ENCODE measurements around the gene STARD3NL.

Gene STARD3NL

DNA sequence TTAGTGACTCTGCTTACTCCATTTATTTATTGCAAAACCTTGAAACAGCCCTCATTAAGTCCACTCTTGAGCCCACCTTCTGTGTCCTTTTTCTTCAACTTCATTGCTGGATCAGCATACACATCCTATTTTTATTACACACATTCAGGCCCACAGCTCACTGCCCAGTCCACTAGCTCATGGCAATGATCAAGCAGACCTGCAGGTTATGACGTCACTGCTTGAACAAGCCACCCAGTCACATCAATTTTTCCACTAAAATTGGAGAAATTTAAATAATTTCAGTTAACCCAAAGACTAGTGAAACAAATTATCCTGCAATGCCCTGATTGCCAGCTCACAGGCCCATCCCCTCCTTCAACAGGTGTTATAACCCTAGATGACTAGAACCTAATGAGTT, 16.0 kb upstream of the STARD3NL start:
- ATAC-seq, result no peak
- TF ChIP-seq ZNF565 (CRISPR knock-in tag; conservative IDR thresholded peaks at IDR 0.05; ENCODE audit: low read depth) (no peak), ZNF8 (CRISPR knock-in tag; IDR thresholded peaks at IDR 0.05) (no peak), ZC3H10 (CRISPR knock-in tag; IDR thresholded peaks at IDR 0.05) (no peak), SNAI2 (CRISPR knock-in tag; IDR thresholded peaks at IDR 0.05) (no peak), ZFP3 (CRISPR knock-in tag; IDR thresholded peaks at IDR 0.05) (no peak), ARNTL (CRISPR knock-in tag; IDR thresholded peaks at IDR 0.05; ENCODE audit: borderline replicate concordance, low read depth) (no peak), RARB (CRISPR knock-in tag; IDR thresholded peaks at IDR 0.05) (no peak), GLIS3 (CRISPR knock-in tag; IDR thresholded peaks at IDR 0.05) (no peak), ESRRG (CRISPR knock-in tag; IDR thresholded peaks at IDR 0.05) (no peak), PPARA (CRISPR knock-in tag; IDR thresholded peaks at IDR 0.05; ENCODE audit: borderline replicate concordance) (no peak), ZFP30 (CRISPR knock-in tag; IDR thresholded peaks at IDR 0.05) (no peak), TOX (CRISPR knock-in tag; IDR thresholded peaks at IDR 0.05; ENCODE audit: borderline replicate concordance) (no peak), BACH2 (CRISPR knock-in tag; IDR thresholded peaks at IDR 0.05; ENCODE audit: borderline replicate concordance) (no peak), ZNF70 (CRISPR knock-in tag; IDR thresholded peaks at IDR 0.05) (no peak), TCF4 (CRISPR knock-in tag; IDR thresholded peaks at IDR 0.05; ENCODE audit: borderline replicate concordance) (no peak), ISL1 (CRISPR knock-in tag; IDR thresholded peaks at IDR 0.05) (no peak), CSDC2 (CRISPR knock-in tag; IDR thresholded peaks at IDR 0.05) (no peak)
- TF ChIP-seq, protein P1, sequence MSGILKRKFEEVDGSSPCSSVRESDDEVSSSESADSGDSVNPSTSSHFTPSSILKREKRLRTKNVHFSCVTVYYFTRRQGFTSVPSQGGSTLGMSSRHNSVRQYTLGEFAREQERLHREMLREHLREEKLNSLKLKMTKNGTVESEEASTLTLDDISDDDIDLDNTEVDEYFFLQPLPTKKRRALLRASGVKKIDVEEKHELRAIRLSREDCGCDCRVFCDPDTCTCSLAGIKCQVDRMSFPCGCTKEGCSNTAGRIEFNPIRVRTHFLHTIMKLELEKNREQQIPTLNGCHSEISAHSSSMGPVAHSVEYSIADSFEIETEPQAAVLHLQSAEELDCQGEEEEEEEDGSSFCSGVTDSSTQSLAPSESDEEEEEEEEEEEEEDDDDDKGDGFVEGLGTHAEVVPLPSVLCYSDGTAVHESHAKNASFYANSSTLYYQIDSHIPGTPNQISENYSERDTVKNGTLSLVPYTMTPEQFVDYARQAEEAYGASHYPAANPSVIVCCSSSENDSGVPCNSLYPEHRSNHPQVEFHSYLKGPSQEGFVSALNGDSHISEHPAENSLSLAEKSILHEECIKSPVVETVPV (CRISPR knock-in tag; IDR thresholded peaks at IDR 0.05), result no peak
- TF ChIP-seq, protein P2, sequence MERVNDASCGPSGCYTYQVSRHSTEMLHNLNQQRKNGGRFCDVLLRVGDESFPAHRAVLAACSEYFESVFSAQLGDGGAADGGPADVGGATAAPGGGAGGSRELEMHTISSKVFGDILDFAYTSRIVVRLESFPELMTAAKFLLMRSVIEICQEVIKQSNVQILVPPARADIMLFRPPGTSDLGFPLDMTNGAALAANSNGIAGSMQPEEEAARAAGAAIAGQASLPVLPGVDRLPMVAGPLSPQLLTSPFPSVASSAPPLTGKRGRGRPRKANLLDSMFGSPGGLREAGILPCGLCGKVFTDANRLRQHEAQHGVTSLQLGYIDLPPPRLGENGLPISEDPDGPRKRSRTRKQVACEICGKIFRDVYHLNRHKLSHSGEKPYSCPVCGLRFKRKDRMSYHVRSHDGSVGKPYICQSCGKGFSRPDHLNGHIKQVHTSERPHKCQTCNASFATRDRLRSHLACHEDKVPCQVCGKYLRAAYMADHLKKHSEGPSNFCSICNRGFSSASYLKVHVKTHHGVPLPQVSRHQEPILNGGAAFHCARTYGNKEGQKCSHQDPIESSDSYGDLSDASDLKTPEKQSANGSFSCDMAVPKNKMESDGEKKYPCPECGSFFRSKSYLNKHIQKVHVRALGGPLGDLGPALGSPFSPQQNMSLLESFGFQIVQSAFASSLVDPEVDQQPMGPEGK (CRISPR knock-in tag; IDR thresholded peaks at IDR 0.05; ENCODE audit: borderline replicate concordance), result no peak
- TF ChIP-seq, protein P3, sequence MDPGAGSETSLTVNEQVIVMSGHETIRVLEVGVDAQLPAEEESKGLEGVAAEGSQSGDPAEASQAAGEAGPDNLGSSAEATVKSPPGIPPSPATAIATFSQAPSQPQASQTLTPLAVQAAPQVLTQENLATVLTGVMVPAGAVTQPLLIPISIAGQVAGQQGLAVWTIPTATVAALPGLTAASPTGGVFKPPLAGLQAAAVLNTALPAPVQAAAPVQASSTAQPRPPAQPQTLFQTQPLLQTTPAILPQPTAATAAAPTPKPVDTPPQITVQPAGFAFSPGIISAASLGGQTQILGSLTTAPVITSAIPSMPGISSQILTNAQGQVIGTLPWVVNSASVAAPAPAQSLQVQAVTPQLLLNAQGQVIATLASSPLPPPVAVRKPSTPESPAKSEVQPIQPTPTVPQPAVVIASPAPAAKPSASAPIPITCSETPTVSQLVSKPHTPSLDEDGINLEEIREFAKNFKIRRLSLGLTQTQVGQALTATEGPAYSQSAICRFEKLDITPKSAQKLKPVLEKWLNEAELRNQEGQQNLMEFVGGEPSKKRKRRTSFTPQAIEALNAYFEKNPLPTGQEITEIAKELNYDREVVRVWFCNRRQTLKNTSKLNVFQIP (CRISPR knock-in tag; IDR thresholded peaks at IDR 0.05; ENCODE audit: borderline replicate concordance, low read depth), result no peak

DNA sequence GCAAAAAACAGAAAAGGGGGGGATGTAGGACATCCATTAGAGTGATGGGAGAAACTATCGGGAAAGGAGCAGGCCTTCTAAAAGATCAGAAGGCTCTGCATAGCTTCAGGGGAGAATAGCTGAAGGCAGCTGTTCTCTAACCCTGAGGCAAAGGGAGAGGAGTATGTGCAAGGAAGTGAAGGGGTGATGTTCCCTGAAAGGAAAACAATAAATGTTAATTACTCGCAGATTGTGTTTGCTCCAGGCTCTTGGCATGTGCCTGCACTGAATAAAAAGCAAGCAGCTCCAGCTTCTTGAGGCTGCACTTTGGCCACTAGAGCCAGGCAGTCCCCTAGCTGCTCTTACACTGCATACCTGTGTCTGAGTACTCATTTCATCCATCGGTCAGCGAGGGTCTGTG, 14.4 kb upstream of the STARD3NL start:
- no peak for ATAC-seq
- TF ChIP-seq GLIS3 (CRISPR knock-in tag; IDR thresholded peaks at IDR 0.05), result no peak
- TF ChIP-seq, protein P3 (CRISPR knock-in tag; IDR thresholded peaks at IDR 0.05; ENCODE audit: borderline replicate concordance, low read depth), result no peak
- TF ChIP-seq ISL1 (CRISPR knock-in tag; IDR thresholded peaks at IDR 0.05), result no peak
- TF ChIP-seq, protein P1 (CRISPR knock-in tag; IDR thresholded peaks at IDR 0.05), result no peak
- TF ChIP-seq ESRRG (CRISPR knock-in tag; IDR thresholded peaks at IDR 0.05), result no peak
- no peak for TF ChIP-seq BACH2 (CRISPR knock-in tag; IDR thresholded peaks at IDR 0.05; ENCODE audit: borderline replicate concordance)
- no peak for TF ChIP-seq ZFP30 (CRISPR knock-in tag; IDR thresholded peaks at IDR 0.05)
- TF ChIP-seq, protein P4, sequence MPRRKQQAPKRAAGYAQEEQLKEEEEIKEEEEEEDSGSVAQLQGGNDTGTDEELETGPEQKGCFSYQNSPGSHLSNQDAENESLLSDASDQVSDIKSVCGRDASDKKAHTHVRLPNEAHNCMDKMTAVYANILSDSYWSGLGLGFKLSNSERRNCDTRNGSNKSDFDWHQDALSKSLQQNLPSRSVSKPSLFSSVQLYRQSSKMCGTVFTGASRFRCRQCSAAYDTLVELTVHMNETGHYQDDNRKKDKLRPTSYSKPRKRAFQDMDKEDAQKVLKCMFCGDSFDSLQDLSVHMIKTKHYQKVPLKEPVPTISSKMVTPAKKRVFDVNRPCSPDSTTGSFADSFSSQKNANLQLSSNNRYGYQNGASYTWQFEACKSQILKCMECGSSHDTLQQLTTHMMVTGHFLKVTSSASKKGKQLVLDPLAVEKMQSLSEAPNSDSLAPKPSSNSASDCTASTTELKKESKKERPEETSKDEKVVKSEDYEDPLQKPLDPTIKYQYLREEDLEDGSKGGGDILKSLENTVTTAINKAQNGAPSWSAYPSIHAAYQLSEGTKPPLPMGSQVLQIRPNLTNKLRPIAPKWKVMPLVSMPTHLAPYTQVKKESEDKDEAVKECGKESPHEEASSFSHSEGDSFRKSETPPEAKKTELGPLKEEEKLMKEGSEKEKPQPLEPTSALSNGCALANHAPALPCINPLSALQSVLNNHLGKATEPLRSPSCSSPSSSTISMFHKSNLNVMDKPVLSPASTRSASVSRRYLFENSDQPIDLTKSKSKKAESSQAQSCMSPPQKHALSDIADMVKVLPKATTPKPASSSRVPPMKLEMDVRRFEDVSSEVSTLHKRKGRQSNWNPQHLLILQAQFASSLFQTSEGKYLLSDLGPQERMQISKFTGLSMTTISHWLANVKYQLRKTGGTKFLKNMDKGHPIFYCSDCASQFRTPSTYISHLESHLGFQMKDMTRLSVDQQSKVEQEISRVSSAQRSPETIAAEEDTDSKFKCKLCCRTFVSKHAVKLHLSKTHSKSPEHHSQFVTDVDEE (CRISPR knock-in tag; IDR thresholded peaks at IDR 0.05), result no peak
- no peak for TF ChIP-seq PPARA (CRISPR knock-in tag; IDR thresholded peaks at IDR 0.05; ENCODE audit: borderline replicate concordance)
- TF ChIP-seq ZFP3 (CRISPR knock-in tag; IDR thresholded peaks at IDR 0.05), result no peak
- no peak for TF ChIP-seq RARB (CRISPR knock-in tag; IDR thresholded peaks at IDR 0.05)
- no peak for TF ChIP-seq TCF4 (CRISPR knock-in tag; IDR thresholded peaks at IDR 0.05; ENCODE audit: borderline replicate concordance)
- no peak for TF ChIP-seq TOX (CRISPR knock-in tag; IDR thresholded peaks at IDR 0.05; ENCODE audit: borderline replicate concordance)
- TF ChIP-seq ARNTL (CRISPR knock-in tag; IDR thresholded peaks at IDR 0.05; ENCODE audit: borderline replicate concordance, low read depth), result no peak
- no peak for TF ChIP-seq CSDC2 (CRISPR knock-in tag; IDR thresholded peaks at IDR 0.05)
- TF ChIP-seq, protein P2 (CRISPR knock-in tag; IDR thresholded peaks at IDR 0.05; ENCODE audit: borderline replicate concordance), result no peak
- TF ChIP-seq ZC3H10 (CRISPR knock-in tag; IDR thresholded peaks at IDR 0.05), result no peak
- no peak for TF ChIP-seq ZNF565 (CRISPR knock-in tag; conservative IDR thresholded peaks at IDR 0.05; ENCODE audit: low read depth)
- TF ChIP-seq OSR1 (CRISPR knock-in tag; IDR thresholded peaks at IDR 0.05), result no peak
- no peak for TF ChIP-seq SNAI2 (CRISPR knock-in tag; IDR thresholded peaks at IDR 0.05)

All from SK-N-SH treated with all-trans-retinoic acid at 6 μM for 48 hours (cell line).